K562 (cell line): ENCODE measurements around the gene MAST4.

Source experiments
- THRA ChIP-seq: fragments of 450-650 bp; IDR thresholded peaks from 2 replicates; pipeline ENCODE4 v1.6.1; 2017; ENCODE audit warnings: mild to moderate bottlenecking, moderate library complexity
- TRIM28 ChIP-seq: fragments of 450-650 bp; IDR thresholded peaks from 2 replicates; pipeline ENCODE4 v1.6.1; 2017
- ZNF184 ChIP-seq: sonication (generic); formaldehyde crosslinking; IDR thresholded peaks from 2 replicates; pipeline ENCODE4 v1.5.0; 2020; ENCODE audit warnings: missing genetic modification reagents

DNA sequence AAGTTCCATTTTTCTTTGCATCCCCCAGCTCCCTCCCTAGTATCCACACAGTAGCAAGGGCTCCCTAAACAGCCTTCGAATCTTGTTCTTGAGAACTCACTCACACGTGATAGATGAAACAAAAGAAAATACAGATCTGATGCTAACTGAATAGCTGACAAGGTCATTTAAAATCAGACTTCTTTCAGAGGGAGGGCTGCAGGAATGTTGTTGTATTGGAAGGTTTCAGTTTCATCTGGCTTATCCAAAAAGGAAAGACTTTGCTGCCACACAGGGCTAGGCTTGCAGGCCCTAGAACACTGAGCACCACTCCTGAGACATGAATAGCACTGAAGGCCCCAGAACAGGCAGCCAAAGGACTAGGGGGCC lies 597.2 kb downstream of the MAST4 start:
- TF ChIP-seq TRIM28 (no peak), ZNF184 (CRISPR knock-in tag) (no peak), THRA (no peak)
